GM23338 (cell line): ENCODE measurements around the gene CNDP2. TPM values are rescaled to one million over a fixed set of nuclear protein-coding genes. Genes with fewer than 3 reads are reported as not detected.

Experiments
- ATAC-seq: fragments of 200-7000 bp; cut with Tn5 transposase; 3 replicates; pipeline ENCODE4 v1.9.1; 2020
- DNase-seq: peaks from one replicate; pipeline ENCODE4 v3.0.0-alpha.2; 2015; ENCODE audit warnings: low spot score
- H2AFZ ChIP-seq: fragments of 200-600 bp; sonication (generic); 2 replicates; pipeline ENCODE4 v1.8.0; 2016; ENCODE audit warnings: antibody characterized with exemption, mild to moderate bottlenecking, moderate library complexity
- H3F3A ChIP-seq: fragments of 200-600 bp; sonication (generic); replicated peaks from 2 replicates; pipeline ENCODE4 v1.8.0; 2017; ENCODE audit warnings: antibody characterized with exemption, mixed run types, low read depth
- H3K27ac ChIP-seq: fragments of 200-600 bp; sonication (generic); 2 replicates; pipeline ENCODE4 v1.6.1; 2016; ENCODE audit warnings: low read depth
- H3K27me3 ChIP-seq: fragments of 200-600 bp; sonication (generic); 2 replicates; pipeline ENCODE4 v1.8.0; 2016; ENCODE audit warnings: mild to moderate bottlenecking, mixed run types, moderate library complexity; ENCODE audit not compliant: insufficient read depth
- H3K36me3 ChIP-seq: fragments of 200-600 bp; sonication (generic); 2 replicates; pipeline ENCODE4 v1.8.0; 2016; ENCODE audit warnings: mild to moderate bottlenecking; ENCODE audit not compliant: insufficient read depth
- H3K4me1 ChIP-seq: fragments of 200-600 bp; sonication (generic); 2 replicates; pipeline ENCODE4 v1.8.0; 2016; ENCODE audit warnings: mild to moderate bottlenecking, moderate library complexity; ENCODE audit not compliant: insufficient read depth
- H3K4me2 ChIP-seq: fragments of 200-600 bp; sonication (generic); 2 replicates; pipeline ENCODE4 v1.7.1; 2017; ENCODE audit warnings: mixed run types
- H3K4me3 ChIP-seq: fragments of 200-600 bp; sonication (generic); 2 replicates; pipeline ENCODE4 v1.6.1; 2016; ENCODE audit warnings: mixed run types
- H3K79me2 ChIP-seq: fragments of 200-600 bp; sonication (generic); replicated peaks from 2 replicates; pipeline ENCODE4 v1.8.0; 2017; ENCODE audit warnings: mild to moderate bottlenecking; ENCODE audit not compliant: insufficient read depth
- H3K9me2 ChIP-seq: fragments of 200-600 bp; sonication (generic); 2 replicates; pipeline ENCODE4 v1.8.0; 2017; ENCODE audit not compliant: insufficient read depth
- H4K20me1 ChIP-seq: fragments of 200-600 bp; sonication (generic); replicated peaks from 2 replicates; pipeline ENCODE4 v1.8.0; 2017; ENCODE audit warnings: mild to moderate bottlenecking; ENCODE audit not compliant: insufficient read depth
- H3K27ac Mint-ChIP-seq: 2 replicates; pipeline ENCODE4 v1.8.0; 2020; ENCODE audit warnings: inconsistent platforms, mild to moderate bottlenecking, moderate library complexity, mixed read lengths
- H3K27me3 Mint-ChIP-seq: 3 replicates; pipeline ENCODE4 v1.8.0; 2022; ENCODE audit warnings: low read depth, mild to moderate bottlenecking, moderate library complexity, mixed read lengths, inconsistent platforms; ENCODE audit not compliant: insufficient read depth, poor library complexity
- H3K36me3 Mint-ChIP-seq: 3 replicates; pipeline ENCODE4 v1.8.0; 2021; ENCODE audit warnings: low read depth, mild to moderate bottlenecking, inconsistent platforms, moderate library complexity, mixed read lengths
- H3K4me1 Mint-ChIP-seq: 3 replicates; pipeline ENCODE4 v1.8.0; 2020; ENCODE audit warnings: mild to moderate bottlenecking, inconsistent platforms, mixed read lengths
- H3K4me3 Mint-ChIP-seq: 3 replicates; pipeline ENCODE4 v1.8.0; 2021; ENCODE audit warnings: moderate library complexity, mild to moderate bottlenecking, inconsistent platforms, mixed read lengths
- H3K9me3 Mint-ChIP-seq: 3 replicates; pipeline ENCODE4 v1.8.0; 2020; ENCODE audit warnings: moderate library complexity, mild to moderate bottlenecking, inconsistent platforms, mixed read lengths
- CREB1 ChIP-seq: fragments of 250-450 bp; sonication (Bioruptor Pico); IDR thresholded peaks from 2 replicates; pipeline ENCODE4 v1.5.0; 2020; ENCODE audit warnings: low read depth, mild to moderate bottlenecking, moderate library complexity
- EZH2 ChIP-seq: fragments of 200-600 bp; sonication (generic); IDR thresholded peaks from one replicate; pipeline ENCODE4 v1.8.0; 2017; ENCODE audit warnings: antibody characterized with exemption, mild to moderate bottlenecking, low read depth; ENCODE audit not compliant: unreplicated experiment
- EZH2phosphoT487 ChIP-seq: fragments of 200-600 bp; sonication (generic); IDR thresholded peaks from one replicate; pipeline ENCODE4 v1.8.1; 2018; ENCODE audit warnings: antibody characterized with exemption; ENCODE audit not compliant: unreplicated experiment
- NANOG ChIP-seq: IDR thresholded peaks from 2 replicates; pipeline ENCODE4 v1.6.1; 2016; ENCODE audit warnings: antibody characterized with exemption, borderline replicate concordance
- POLR2AphosphoS5 ChIP-seq: IDR thresholded peaks from 2 replicates; pipeline ENCODE4 v1.6.1; 2016; ENCODE audit warnings: antibody characterized with exemption, low read depth
- REST ChIP-seq: IDR thresholded peaks from one replicate; pipeline ENCODE4 v1.6.1; 2018; ENCODE audit warnings: antibody characterized with exemption; ENCODE audit not compliant: unreplicated experiment
- STAT1 ChIP-seq: IDR thresholded peaks from one replicate; pipeline ENCODE4 v1.6.1; 2016; ENCODE audit warnings: antibody characterized with exemption; ENCODE audit not compliant: unreplicated experiment
- ZNF114 ChIP-seq: fragments of 250-450 bp; sonication (Bioruptor Pico); IDR thresholded peaks from 2 replicates; pipeline ENCODE4 v1.5.0; 2020; ENCODE audit warnings: mild to moderate bottlenecking, moderate library complexity
- ZNF331 ChIP-seq: fragments of 250-450 bp; sonication (Bioruptor Pico); IDR thresholded peaks from 2 replicates; pipeline ENCODE4 v1.5.0; 2020; ENCODE audit warnings: low read depth, mild to moderate bottlenecking, moderate library complexity
- polyA plus RNA-seq: library from polyadenylated mRNA; unstranded; fragments of >200 nt; fragmentation: Nextera tagmentation; extraction: Ambion mirVana; gene quantifications from 2 replicates; pipeline ENCODE4 v1.2.1, GENCODE V29; 2016
- total RNA-seq: library from RNA; depleted of rRNA; stranded (reverse); fragments of >200 nt; shearing (Covaris generic); gene quantifications from 2 replicates; pipeline ENCODE4 v1.2.3, GENCODE V29; 2014
- TF ChIP-seq, protein P1 (sequence below): IDR thresholded peaks from 2 replicates; pipeline ENCODE4 v1.6.1; 2016; ENCODE audit warnings: antibody characterized with exemption

Gene CNDP2
- total and polyA plus RNA-seq, 2 experiments from 2014 or later = 116 to 175 TPM

DNA sequence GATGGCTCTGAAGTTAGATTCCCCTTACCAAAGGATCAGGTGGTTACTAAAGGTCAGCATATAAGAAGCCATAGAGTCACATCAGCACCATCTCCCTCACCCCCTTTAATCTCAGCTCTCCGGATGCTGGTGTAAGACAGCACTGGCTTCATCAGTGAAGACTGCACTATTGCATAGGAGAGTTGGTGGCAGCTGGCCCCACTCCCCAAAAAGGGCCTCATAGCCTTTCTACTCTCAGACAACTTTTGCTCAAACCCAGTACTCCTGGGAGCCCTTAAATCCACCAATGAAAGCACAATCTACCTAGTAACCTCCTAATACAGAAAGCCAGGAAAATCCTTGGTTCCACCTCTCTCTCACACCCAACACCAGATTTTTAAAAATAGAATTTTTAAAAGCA lies 32.2 kb upstream of the CNDP2 start:
- Mint-ChIP-seq H3K27me3 (peaks cover 2% of the 10 kb centered on the region), H3K36me3 (no peaks in the 10 kb centered on the region), H3K9me3 (no peaks in the 10 kb centered on the region), H3K4me1 (peaks cover 5% of the 10 kb centered on the region; the same call in 1 of the 3 replicates), H3K27ac (no peak overlapping the region), H3K4me3 (no peak overlapping the region)
- H3F3A ChIP-seq = no peaks in the 10 kb centered on the region
- H3K79me2 ChIP-seq = no peaks in the 10 kb centered on the region
- ATAC-seq = no peak
- peaks cover 9% of the 10 kb centered on the region; the same call in 1 of the 2 replicates for H3K27me3 ChIP-seq
- no peak overlapping the region for H3K4me2 ChIP-seq
- H3K9me2 ChIP-seq = no peaks in the 10 kb centered on the region
- DNase-seq = no peak
- no peak overlapping the region for H2AFZ ChIP-seq
- no peak for TF ChIP-seq NANOG
- TF ChIP-seq EZH2 = no peak
- TF ChIP-seq, protein P1, sequence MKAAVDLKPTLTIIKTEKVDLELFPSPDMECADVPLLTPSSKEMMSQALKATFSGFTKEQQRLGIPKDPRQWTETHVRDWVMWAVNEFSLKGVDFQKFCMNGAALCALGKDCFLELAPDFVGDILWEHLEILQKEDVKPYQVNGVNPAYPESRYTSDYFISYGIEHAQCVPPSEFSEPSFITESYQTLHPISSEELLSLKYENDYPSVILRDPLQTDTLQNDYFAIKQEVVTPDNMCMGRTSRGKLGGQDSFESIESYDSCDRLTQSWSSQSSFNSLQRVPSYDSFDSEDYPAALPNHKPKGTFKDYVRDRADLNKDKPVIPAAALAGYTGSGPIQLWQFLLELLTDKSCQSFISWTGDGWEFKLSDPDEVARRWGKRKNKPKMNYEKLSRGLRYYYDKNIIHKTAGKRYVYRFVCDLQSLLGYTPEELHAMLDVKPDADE = no peak
- no peak for TF ChIP-seq EZH2phosphoT487
- TF ChIP-seq ZNF331 = no peak
- no peaks in the 10 kb centered on the region for H4K20me1 ChIP-seq
- no peak overlapping the region for H3K27ac ChIP-seq
- H3K4me1 ChIP-seq = no peaks in the 10 kb centered on the region
- H3K36me3 ChIP-seq = no peaks in the 10 kb centered on the region
- no peak overlapping the region for H3K4me3 ChIP-seq

DNA sequence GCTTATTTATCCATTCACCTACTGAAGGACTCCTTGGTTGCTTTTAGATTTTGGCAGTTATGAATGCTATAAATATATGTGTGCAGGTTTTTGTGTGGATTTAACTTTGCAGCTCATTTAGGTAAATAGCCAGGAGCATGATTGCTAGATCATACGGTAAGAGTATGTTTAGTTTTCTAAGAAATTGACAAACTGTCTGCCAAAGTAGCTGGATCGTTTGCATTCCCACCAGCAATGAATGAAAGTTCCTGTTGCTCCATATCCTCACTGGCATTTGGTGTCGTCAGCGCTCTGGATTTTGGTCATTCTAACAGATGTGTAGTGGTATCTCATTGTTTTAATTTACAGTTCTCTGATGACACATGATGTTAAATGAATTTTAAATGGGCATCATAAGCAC lies 30.4 kb upstream of the CNDP2 start:
- no peak for ATAC-seq
- TF ChIP-seq, protein P1 = no peak
- TF ChIP-seq STAT1 (no peak), ZNF331 (no peak), EZH2phosphoT487 (no peak), EZH2 (no peak), POLR2AphosphoS5 (no peak), ZNF114 (no peak), CREB1 (CRISPR knock-in tag) (no peak), REST (no peak)

More for the DNA sequence above, 30.4 kb upstream of the CNDP2 start:
- no peaks in the 10 kb centered on the region for H3K4me1 Mint-ChIP-seq
- H3K36me3 Mint-ChIP-seq = no peaks in the 10 kb centered on the region
- DNase-seq = no peak
- peaks cover 2% of the 10 kb centered on the region for H3K27me3 Mint-ChIP-seq
- Histone ChIP-seq H3K9me2 (no peaks in the 10 kb centered on the region), H3K27ac (no peak overlapping the region), H3K79me2 (no peaks in the 10 kb centered on the region), H2AFZ (no peak overlapping the region), H3F3A (no peaks in the 10 kb centered on the region), H3K4me1 (no peaks in the 10 kb centered on the region), H3K4me2 (no peak overlapping the region), H3K27me3 (no peaks in the 10 kb centered on the region), H3K4me3 (no peak overlapping the region), H4K20me1 (no peaks in the 10 kb centered on the region), H3K36me3 (no peaks in the 10 kb centered on the region)
- H3K4me3 Mint-ChIP-seq = no peak overlapping the region
- H3K27ac Mint-ChIP-seq = no peak overlapping the region
- H3K9me3 Mint-ChIP-seq = peaks cover 6% of the 10 kb centered on the region; the same call in 1 of the 3 replicates
